Endothelial cell (in vitro differentiated cells): ENCODE results near the gene HSPB9. TPM values are rescaled to one million over a fixed set of nuclear protein-coding genes. Genes with fewer than 3 reads are reported as not detected.

Experiments used
- DNase-seq: peaks from one replicate; pipeline ENCODE4 v3.0.0; 2021; ENCODE audit warnings: low spot score
- H3K27ac Mint-ChIP-seq: one replicate; pipeline ENCODE4 v1.8.0; 2021; ENCODE audit warnings: mixed read lengths, inconsistent platforms; ENCODE audit not compliant: unreplicated experiment
- H3K27me3 Mint-ChIP-seq: one replicate; pipeline ENCODE4 v1.8.0; 2021; ENCODE audit warnings: mild to moderate bottlenecking, moderate library complexity, mixed read lengths, inconsistent platforms; ENCODE audit not compliant: unreplicated experiment
- H3K36me3 Mint-ChIP-seq: one replicate; pipeline ENCODE4 v1.8.0; 2021; ENCODE audit warnings: mild to moderate bottlenecking, low read depth, mixed read lengths, inconsistent platforms; ENCODE audit not compliant: unreplicated experiment
- H3K4me1 Mint-ChIP-seq: one replicate; pipeline ENCODE4 v1.8.0; 2021; ENCODE audit warnings: mild to moderate bottlenecking, mixed read lengths, inconsistent platforms; ENCODE audit not compliant: unreplicated experiment
- H3K4me3 Mint-ChIP-seq: one replicate; pipeline ENCODE4 v1.8.0; 2021; ENCODE audit warnings: mild to moderate bottlenecking, mixed read lengths, inconsistent platforms; ENCODE audit not compliant: unreplicated experiment
- H3K9me3 Mint-ChIP-seq: one replicate; pipeline ENCODE4 v1.8.0; 2021; ENCODE audit warnings: mixed read lengths, inconsistent platforms; ENCODE audit not compliant: unreplicated experiment
- CTCF ChIP-seq: fragments of 200-600 bp; sonication (generic); IDR thresholded peaks from one replicate; pipeline ENCODE4 v1.5.0; 2021; ENCODE audit warnings: antibody characterized with exemption; ENCODE audit not compliant: unreplicated experiment
- total RNA-seq: library from RNA; stranded (reverse); fragmentation: NEBNext Ultra II Directional; extraction: Animal tissue kit (Norgen Biotek cat#: 25700); gene quantifications from one replicate; pipeline ENCODE4 v1.2.1, GENCODE V29; 2021; ENCODE audit not compliant: unreplicated experiment

Gene HSPB9
- total RNA-seq, 1 donor from 2014 or later: not detected

- DNase-seq: no peak
- Mint-ChIP-seq H3K27me3 (peaks cover 8% of the 10 kb centered on the region), H3K9me3 (no peaks in the 10 kb centered on the region), H3K27ac (no peak overlapping the region), H3K4me3 (no peak overlapping the region), H3K4me1 (no peaks in the 10 kb centered on the region), H3K36me3 (peaks cover 7% of the 10 kb centered on the region)
- TF ChIP-seq CTCF: no peak
Measured at GRCh38 chr17:42111871-42112551, 10.6 kb upstream of the HSPB9 start.

- Mint-ChIP-seq H3K27ac (no peak within 1 kb of the TSS), H3K9me3 (no peaks in the 10 kb centered on the region), H3K4me1 (no peaks in the 10 kb centered on the region), H3K27me3 (peaks cover 10% of the 10 kb centered on the region), H3K4me3 (no peak within 1 kb of the TSS), H3K36me3 (peaks cover 7% of the 10 kb centered on the region)
- TF ChIP-seq CTCF: no peak
- no peak for DNase-seq
Measured at GRCh38 chr17:42112552-42113176, 9.9 kb upstream of the HSPB9 start, which contains the start of gene DHX58. TSS of gene DHX58 (minus strand) at chr17:42112714. CDS start at chr17:42111892, 822 bp downstream.

GRCh38 chr17:42113293-42114069 is 9.1 kb upstream of the HSPB9 start:
- H3K27me3 Mint-ChIP-seq: peaks cover 12% of the 10 kb centered on the region
- no peaks in the 10 kb centered on the region for H3K4me1 Mint-ChIP-seq
- no peak overlapping the region for H3K27ac Mint-ChIP-seq
- no peak for TF ChIP-seq CTCF
- no peaks in the 10 kb centered on the region for H3K9me3 Mint-ChIP-seq
- H3K36me3 Mint-ChIP-seq: peaks cover 7% of the 10 kb centered on the region
- H3K4me3 Mint-ChIP-seq: no peak overlapping the region
- no peak for DNase-seq

GRCh38 chr17:42114118-42114517 is 8.5 kb upstream of the HSPB9 start:
- Mint-ChIP-seq H3K27me3 (peaks cover 12% of the 10 kb centered on the region), H3K4me1 (peaks cover 3% of the 10 kb centered on the region)

More at GRCh38 chr17:42114118-42114517, 8.5 kb upstream of the HSPB9 start:
- H3K36me3 Mint-ChIP-seq: peaks cover 7% of the 10 kb centered on the region
- no peak for TF ChIP-seq CTCF
- no peak for DNase-seq
- H3K27ac Mint-ChIP-seq: no peak overlapping the region
- H3K4me3 Mint-ChIP-seq: no peak overlapping the region
- no peaks in the 10 kb centered on the region for H3K9me3 Mint-ChIP-seq
